GM12878 (cell line): ENCODE results near the gene KRT82. TPM values are rescaled to one million over a fixed set of nuclear protein-coding genes. Genes with fewer than 3 reads are reported as not detected.

Experiments
- ATAC-seq: fragments of 200-7000 bp; cut with Tn5 transposase; 3 replicates; pipeline ENCODE4 v1.9.1; 2020; ENCODE audit warnings: mild to moderate bottlenecking, moderate library complexity
- BruUV-seq: library from RNA; stranded (reverse); fragments of 400-500 nt; replicated peaks from 2 replicates; lab custom pipeline; 2021; lab: Mats Ljungman, UMichigan
- CTCF ChIA-PET: fragments of 300-600 bp; sonication (Branson Sonifier 250); formaldehyde crosslinking; extraction: SDS; loops from one replicate; lab custom pipeline; 2021; ENCODE audit warnings: inconsistent platforms; lab: Yijun Ruan, JAX
- POLR2A ChIA-PET: fragments of 350-600 bp; formaldehyde crosslinking; extraction: SDS; loops from one replicate; lab custom pipeline; 2021; ENCODE audit warnings: inconsistent platforms; lab: Charles Lee
- RAD21 ChIA-PET: fragments of 300-600 bp; sonication (Branson Sonifier 250); formaldehyde crosslinking; loops from one replicate; lab custom pipeline; 2023; ENCODE audit warnings: antibody characterized with exemption; ENCODE audit not compliant: unreplicated experiment; lab: Charles Lee
- SMC1A ChIA-PET: fragments of 300-600 bp; sonication (Branson Sonifier 250); formaldehyde crosslinking; loops from one replicate; lab custom pipeline; 2023; ENCODE audit not compliant: unreplicated experiment, uncharacterized antibody; lab: Charles Lee
- DNase-seq: peaks from one replicate; pipeline ENCODE4 v3.0.0-alpha.2; 2011; ENCODE audit warnings: low read depth, low spot score
- FAIRE-seq: peaks from 3 replicates; lab custom pipeline; 2011; peaks lifted over from hg19 to GRCh38; lab: Jason Lieb, UNC
- H2AFZ ChIP-seq: 2 replicates; pipeline ENCODE4 v1.6.0; 2011; ENCODE audit warnings: low read depth, low read length, control low read depth; ENCODE audit not compliant: control insufficient read depth
- H3K27ac ChIP-seq: 2 replicates; pipeline ENCODE4 v1.5.1; 2011; ENCODE audit warnings: control low read depth; ENCODE audit not compliant: control insufficient read depth, insufficient read depth
- H3K27me3 ChIP-seq, 2 experiments: replicated peaks in 1 of 2; 2 replicates each; pipeline versions ENCODE4 v1.6.0 to v1.6.1; 2011; ENCODE audit warnings: low read length in 1 of 2; ENCODE audit not compliant: control insufficient read depth in 2 of 2, insufficient read depth in 2 of 2
- H3K36me3 ChIP-seq, 2 experiments: 2 replicates each; pipeline ENCODE4 v1.5.1; 2011; ENCODE audit warnings: low read length in 1 of 2; ENCODE audit not compliant: control insufficient read depth in 2 of 2, insufficient read depth in 2 of 2
- H3K4me1 ChIP-seq: 2 replicates; pipeline ENCODE4 v1.6.1; 2011; ENCODE audit warnings: mild to moderate bottlenecking, low read length, moderate library complexity, mixed read lengths; ENCODE audit not compliant: control insufficient read depth, insufficient read depth
- H3K4me2 ChIP-seq: 2 replicates; pipeline ENCODE4 v1.6.0; 2011; ENCODE audit warnings: control low read depth; ENCODE audit not compliant: control insufficient read depth, insufficient read depth
- H3K4me3 ChIP-seq: fragments of 200-600 bp; sonication (generic); 2 replicates; pipeline ENCODE4 v1.5.1; 2016
- H3K79me2 ChIP-seq: 2 replicates; pipeline ENCODE4 v1.6.0; 2011; ENCODE audit warnings: low read length; ENCODE audit not compliant: control insufficient read depth, insufficient read depth
- H3K9ac ChIP-seq: 2 replicates; pipeline ENCODE4 v1.8.0; 2011; ENCODE audit warnings: low read length, control low read depth, mixed read lengths; ENCODE audit not compliant: control insufficient read depth, insufficient read depth
- H3K9me3 ChIP-seq: replicated peaks from 3 replicates; pipeline ENCODE4 v1.5.1; 2011; ENCODE audit warnings: mild to moderate bottlenecking, low read length; ENCODE audit not compliant: control insufficient read depth, insufficient read depth
- H4K20me1 ChIP-seq: 2 replicates; pipeline ENCODE4 v1.6.0; 2011; ENCODE audit not compliant: control insufficient read depth, insufficient read depth
- ASH2L ChIP-seq: fragments of 300-600, 200-600 bp; sonication (generic); IDR thresholded peaks from 2 replicates; pipeline ENCODE4 v1.6.1; 2017; ENCODE audit warnings: low read depth, mild to moderate bottlenecking, borderline replicate concordance
- CHD1 ChIP-seq: IDR thresholded peaks from 2 replicates; pipeline ENCODE4 v1.6.1; 2012; ENCODE audit warnings: low read depth, low read length, improper control_type of control experiment
- CHD4 ChIP-seq: fragments of 200-600 bp; sonication (generic); IDR thresholded peaks from 2 replicates; pipeline ENCODE4 v1.6.1; 2016; ENCODE audit warnings: mild to moderate bottlenecking
- EP300 ChIP-seq, 2 experiments: fragments of 150-350 bp in 1 of 2; IDR thresholded peaks; 2 replicates each; pipeline ENCODE4 v1.6.1; 2011 to 2012; ENCODE audit warnings: low read depth in 2 of 2, low read length in 2 of 2, borderline replicate concordance in 1 of 2, improper control_type of control experiment in 1 of 2, inconsistent platforms in 1 of 2; ENCODE audit not compliant: control insufficient read depth in 1 of 2
- KAT2A ChIP-seq: conservative IDR thresholded peaks from 2 replicates; pipeline ENCODE4 v1.6.1; 2011; ENCODE audit warnings: low read depth, low read length; ENCODE audit not compliant: control insufficient read depth
- PAX8 ChIP-seq: fragments of 450-650 bp; IDR thresholded peaks from 2 replicates; pipeline ENCODE4 v1.6.1; 2017; ENCODE audit warnings: mild to moderate bottlenecking, moderate library complexity
- PML ChIP-seq: IDR thresholded peaks from 2 replicates; pipeline ENCODE4 v1.6.1; 2012; ENCODE audit warnings: low read length, inconsistent platforms
- POLR2AphosphoS2 ChIP-seq: IDR thresholded peaks from 2 replicates; pipeline ENCODE4 v1.6.1; 2011; ENCODE audit warnings: low read depth, mild to moderate bottlenecking, low read length, improper control_type of control experiment, moderate library complexity
- RB1 ChIP-seq: fragments of 450-650 bp; formaldehyde crosslinking; IDR thresholded peaks from 2 replicates; pipeline ENCODE4 v1.6.1; 2017; ENCODE audit warnings: mild to moderate bottlenecking, borderline replicate concordance
- SIX5 ChIP-seq: IDR thresholded peaks from 2 replicates; pipeline ENCODE4 v1.6.1; 2011; ENCODE audit warnings: mild to moderate bottlenecking, low read depth, low read length, moderate library complexity; ENCODE audit not compliant: severe bottlenecking
- SREBF2 ChIP-seq: IDR thresholded peaks from 2 replicates; pipeline ENCODE4 v1.6.1; 2012; ENCODE audit warnings: mild to moderate bottlenecking, low read length
- SUPT20H ChIP-seq: IDR thresholded peaks from 2 replicates; pipeline ENCODE4 v1.6.1; 2011; ENCODE audit warnings: low read depth, mild to moderate bottlenecking, low read length, moderate library complexity, borderline replicate concordance; ENCODE audit not compliant: control insufficient read depth
- TARDBP ChIP-seq: IDR thresholded peaks from 2 replicates; pipeline ENCODE4 v1.6.1; 2016; ENCODE audit warnings: borderline replicate concordance
- WGBS: methylation state at CpG from one replicate; pipeline ENCODE4 v1.1.6; 2016; ENCODE audit warnings: low lambda C conversion rate; ENCODE audit not compliant: insufficient replicate concordance, insufficient coverage; ENCODE audit errors: missing lambda C conversion rate; 5-methylcytosine and 5-hydroxymethylcytosine counted together
- in situ Hi-C: fragments of 300-500 bp; cut with MboI; formaldehyde crosslinking; loops from 9 replicates; pipeline ENCODE4 v1.14.3; 2018; ENCODE audit warnings: mixed read lengths
- intact Hi-C: fragments of 100-400 bp; cut with micrococcal nuclease; formaldehyde crosslinking; loops from one replicate; pipeline ENCODE4 v1.14.2; 2022; ENCODE audit not compliant: unreplicated experiment
- polyA plus RNA-seq, 11 experiments: library from polyadenylated mRNA; depleted of rRNA in 4 of 11; unstranded in 6 of 11; stranded (reverse) in 5 of 11; fragments of >200 nt; fragmentation: Nextera tagmentation in 4 of 11; fragmentation: Illumina TruSeq in 1 of 11; extraction: Ambion mirVana in 4 of 11; extraction: Trizol in 1 of 11; gene quantifications; 1 replicate in 1 of 11; 2 replicates in 10 of 11; pipeline versions ENCODE4 v1.2.1 to v1.2.3, GENCODE V29; 2011 to 2016; ENCODE audit warnings: inconsistent platforms in 2 of 11, missing spikeins in 2 of 11, low read depth in 1 of 11
- total RNA-seq, 4 experiments: library from RNA; depleted of rRNA in 3 of 4; stranded (reverse); fragments of >200 nt in 3 of 4; fragmentation: Illumina TruSeq in 1 of 4; extraction: Trizol in 1 of 4; gene quantifications; 2 replicates each; pipeline versions ENCODE4 v1.2.1 to v1.2.3, GENCODE V29; 2013 to 2021
- TF ChIP-seq, protein P1 (sequence below): fragments of 450-650 bp; formaldehyde crosslinking; IDR thresholded peaks from 2 replicates; pipeline ENCODE4 v1.4.0; 2022; ENCODE audit warnings: mild to moderate bottlenecking, moderate library complexity
- TF ChIP-seq, protein P2 (sequence below): fragments of 450-650 bp; IDR thresholded peaks from 2 replicates; pipeline ENCODE4 v1.6.1; 2017; ENCODE audit warnings: low read depth, mild to moderate bottlenecking, moderate library complexity
- TF ChIP-seq, protein P3 (sequence below): IDR thresholded peaks from 2 replicates; pipeline ENCODE4 v1.6.1; 2011; ENCODE audit warnings: low read depth, mild to moderate bottlenecking, low read length, moderate library complexity, borderline replicate concordance; ENCODE audit errors: extremely low read depth
- TF ChIP-seq, protein P4 (sequence below): IDR thresholded peaks from 2 replicates; pipeline ENCODE4 v1.6.1; 2011; ENCODE audit warnings: borderline replicate concordance, low read depth, mild to moderate bottlenecking, moderate library complexity, mixed read lengths, low read length; ENCODE audit not compliant: insufficient read depth; ENCODE audit errors: extremely low read length

The KRT82 gene
- total and polyA plus RNA-seq, 10 of the 15 experiments (the other 5 are each of a cell fraction or from before 2014, with no cell fraction given): not detected

DNA sequence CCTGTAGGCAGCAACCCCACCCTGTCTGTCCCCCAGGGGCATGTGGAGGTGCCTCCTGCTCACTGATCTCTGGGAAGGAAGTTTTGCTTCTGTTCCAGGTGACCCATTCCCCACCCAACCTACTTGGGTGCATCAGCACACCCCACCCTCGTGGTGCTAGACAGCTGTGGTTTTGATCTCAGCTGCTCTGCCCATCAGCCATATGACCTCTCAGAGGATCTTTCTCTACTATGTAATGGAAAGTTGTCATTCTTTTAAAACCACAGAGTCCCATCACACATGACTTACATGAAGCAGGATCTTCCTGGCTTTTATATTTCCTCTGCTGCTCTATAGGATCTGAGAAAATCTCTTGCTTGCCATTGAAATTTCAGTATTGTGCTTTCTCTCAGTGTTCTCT, 13.5 kb upstream of the KRT82 start (continued):
- TF ChIP-seq, protein P1, sequence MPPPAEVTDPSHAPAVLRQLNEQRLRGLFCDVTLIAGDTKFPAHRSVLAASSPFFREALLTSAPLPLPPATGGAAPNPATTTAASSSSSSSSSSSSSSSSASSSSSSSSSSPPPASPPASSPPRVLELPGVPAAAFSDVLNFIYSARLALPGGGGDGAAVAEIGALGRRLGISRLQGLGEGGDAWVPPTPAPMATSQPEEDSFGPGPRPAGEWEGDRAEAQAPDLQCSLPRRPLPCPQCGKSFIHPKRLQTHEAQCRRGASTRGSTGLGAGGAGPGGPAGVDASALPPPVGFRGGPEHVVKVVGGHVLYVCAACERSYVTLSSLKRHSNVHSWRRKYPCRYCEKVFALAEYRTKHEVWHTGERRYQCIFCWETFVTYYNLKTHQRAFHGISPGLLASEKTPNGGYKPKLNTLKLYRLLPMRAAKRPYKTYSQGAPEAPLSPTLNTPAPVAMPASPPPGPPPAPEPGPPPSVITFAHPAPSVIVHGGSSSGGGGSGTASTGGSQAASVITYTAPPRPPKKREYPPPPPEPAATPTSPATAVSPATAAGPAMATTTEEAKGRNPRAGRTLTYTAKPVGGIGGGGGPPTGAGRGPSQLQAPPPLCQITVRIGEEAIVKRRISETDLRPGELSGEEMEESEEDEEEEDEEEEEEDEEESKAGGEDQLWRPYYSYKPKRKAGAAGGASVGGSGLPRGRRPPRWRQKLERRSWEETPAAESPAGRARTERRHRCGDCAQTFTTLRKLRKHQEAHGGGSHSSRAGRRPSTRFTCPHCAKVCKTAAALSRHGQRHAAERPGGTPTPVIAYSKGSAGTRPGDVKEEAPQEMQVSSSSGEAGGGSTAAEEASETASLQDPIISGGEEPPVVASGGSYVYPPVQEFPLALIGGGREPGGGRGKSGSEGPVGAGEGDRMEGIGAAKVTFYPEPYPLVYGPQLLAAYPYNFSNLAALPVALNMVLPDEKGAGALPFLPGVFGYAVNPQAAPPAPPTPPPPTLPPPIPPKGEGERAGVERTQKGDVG (CRISPR knock-in tag): no peak
- TF ChIP-seq ASH2L (no peak), POLR2AphosphoS2 (no peak), KAT2A (no peak), CHD4 (no peak)

DNA sequence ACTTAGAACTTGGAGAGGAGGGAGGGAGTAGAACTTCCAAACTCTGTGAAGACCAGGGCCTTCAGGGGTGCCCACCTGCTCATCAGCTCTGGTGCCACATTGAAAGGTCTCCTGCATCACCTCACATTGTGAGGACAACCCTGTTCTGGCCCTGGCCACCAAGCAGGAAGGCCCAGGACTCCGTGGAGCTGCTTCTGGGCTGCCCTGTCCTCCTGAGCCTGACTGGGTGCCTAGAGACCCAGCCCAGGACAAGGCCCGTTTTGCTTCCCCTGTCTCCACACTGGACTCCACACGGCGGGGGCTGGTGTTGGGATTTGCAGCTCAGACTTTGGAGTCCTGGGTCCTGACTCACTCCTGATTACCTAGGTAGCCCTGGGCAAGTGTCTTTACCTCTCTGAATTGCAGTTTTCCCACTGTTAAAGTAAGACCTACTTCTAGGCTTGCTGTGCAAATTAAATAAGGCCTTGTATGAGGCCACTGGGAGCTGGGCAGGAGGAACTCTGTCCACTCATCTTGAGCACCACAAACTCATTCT, 12.5 kb upstream of the KRT82 start:
- peaks cover 0 to 4% of the 10 kb centered on the region in 2 experiments; a peak in 2 of 4 replicates for H3K27me3 ChIP-seq
- no peaks in the 10 kb centered on the region for H3K36me3 ChIP-seq
- DNase-seq (no peak), FAIRE-seq (no peak), ATAC-seq (no peak)
- no peaks in the 10 kb centered on the region for H3K79me2 ChIP-seq
- no peak overlapping the region for H3K4me2 ChIP-seq
- WGBS: 13% methylated on average over 4 of the region's 4 CpGs
- H3K4me3 ChIP-seq: no peak overlapping the region
- no peaks in the 10 kb centered on the region for H3K9me3 ChIP-seq
- no peaks in the 10 kb centered on the region for H4K20me1 ChIP-seq
- no peaks in the 10 kb centered on the region for H3K4me1 ChIP-seq
- BruUV-seq: no TSS peak
- H3K27ac ChIP-seq: no peak overlapping the region
- CTCF ChIA-PET: no interaction called here
- RAD21 ChIA-PET: no interaction called here
- SMC1A ChIA-PET: no interaction called here
- TF ChIP-seq, protein P2, sequence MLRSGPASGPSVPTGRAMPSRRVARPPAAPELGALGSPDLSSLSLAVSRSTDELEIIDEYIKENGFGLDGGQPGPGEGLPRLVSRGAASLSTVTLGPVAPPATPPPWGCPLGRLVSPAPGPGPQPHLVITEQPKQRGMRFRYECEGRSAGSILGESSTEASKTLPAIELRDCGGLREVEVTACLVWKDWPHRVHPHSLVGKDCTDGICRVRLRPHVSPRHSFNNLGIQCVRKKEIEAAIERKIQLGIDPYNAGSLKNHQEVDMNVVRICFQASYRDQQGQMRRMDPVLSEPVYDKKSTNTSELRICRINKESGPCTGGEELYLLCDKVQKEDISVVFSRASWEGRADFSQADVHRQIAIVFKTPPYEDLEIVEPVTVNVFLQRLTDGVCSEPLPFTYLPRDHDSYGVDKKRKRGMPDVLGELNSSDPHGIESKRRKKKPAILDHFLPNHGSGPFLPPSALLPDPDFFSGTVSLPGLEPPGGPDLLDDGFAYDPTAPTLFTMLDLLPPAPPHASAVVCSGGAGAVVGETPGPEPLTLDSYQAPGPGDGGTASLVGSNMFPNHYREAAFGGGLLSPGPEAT: no peak
- TF ChIP-seq SREBF2 (no peak), SUPT20H (no peak), EP300 (IDR thresholded peaks at IDR 0.05; ENCODE audit: borderline replicate concordance in 1 of 2, control insufficient read depth in 1 of 2, low read depth in 2 of 2, low read length in 2 of 2) (no peak), PAX8 (no peak), RB1 (no peak), SIX5 (no peak), CHD1 (no peak), TARDBP (no peak), PML (no peak)
- TF ChIP-seq, protein P3, sequence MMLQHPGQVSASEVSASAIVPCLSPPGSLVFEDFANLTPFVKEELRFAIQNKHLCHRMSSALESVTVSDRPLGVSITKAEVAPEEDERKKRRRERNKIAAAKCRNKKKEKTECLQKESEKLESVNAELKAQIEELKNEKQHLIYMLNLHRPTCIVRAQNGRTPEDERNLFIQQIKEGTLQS: no peak
- TF ChIP-seq, protein P4, sequence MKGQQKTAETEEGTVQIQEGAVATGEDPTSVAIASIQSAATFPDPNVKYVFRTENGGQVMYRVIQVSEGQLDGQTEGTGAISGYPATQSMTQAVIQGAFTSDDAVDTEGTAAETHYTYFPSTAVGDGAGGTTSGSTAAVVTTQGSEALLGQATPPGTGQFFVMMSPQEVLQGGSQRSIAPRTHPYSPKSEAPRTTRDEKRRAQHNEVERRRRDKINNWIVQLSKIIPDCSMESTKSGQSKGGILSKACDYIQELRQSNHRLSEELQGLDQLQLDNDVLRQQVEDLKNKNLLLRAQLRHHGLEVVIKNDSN: no peak
- in situ Hi-C loops: no loop called here
- no peak overlapping the region for H3K9ac ChIP-seq
- H2AFZ ChIP-seq: no peak overlapping the region
- intact Hi-C loops: no loop called here
- POLR2A ChIA-PET: no interaction called here
